ENCODE results near the gene PRR7.

GRCh38 chr5:177486256-177486655 is 39.6 kb downstream of the PRR7 start:
- TF ChIP-seq TAF1 (IDR thresholded peaks at IDR 0.05; ENCODE audit: borderline replicate concordance, low read depth, low read length): no peak
- TF ChIP-seq, protein P1, sequence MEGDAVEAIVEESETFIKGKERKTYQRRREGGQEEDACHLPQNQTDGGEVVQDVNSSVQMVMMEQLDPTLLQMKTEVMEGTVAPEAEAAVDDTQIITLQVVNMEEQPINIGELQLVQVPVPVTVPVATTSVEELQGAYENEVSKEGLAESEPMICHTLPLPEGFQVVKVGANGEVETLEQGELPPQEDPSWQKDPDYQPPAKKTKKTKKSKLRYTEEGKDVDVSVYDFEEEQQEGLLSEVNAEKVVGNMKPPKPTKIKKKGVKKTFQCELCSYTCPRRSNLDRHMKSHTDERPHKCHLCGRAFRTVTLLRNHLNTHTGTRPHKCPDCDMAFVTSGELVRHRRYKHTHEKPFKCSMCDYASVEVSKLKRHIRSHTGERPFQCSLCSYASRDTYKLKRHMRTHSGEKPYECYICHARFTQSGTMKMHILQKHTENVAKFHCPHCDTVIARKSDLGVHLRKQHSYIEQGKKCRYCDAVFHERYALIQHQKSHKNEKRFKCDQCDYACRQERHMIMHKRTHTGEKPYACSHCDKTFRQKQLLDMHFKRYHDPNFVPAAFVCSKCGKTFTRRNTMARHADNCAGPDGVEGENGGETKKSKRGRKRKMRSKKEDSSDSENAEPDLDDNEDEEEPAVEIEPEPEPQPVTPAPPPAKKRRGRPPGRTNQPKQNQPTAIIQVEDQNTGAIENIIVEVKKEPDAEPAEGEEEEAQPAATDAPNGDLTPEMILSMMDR (IDR thresholded peaks at IDR 0.05): no peak
- no peak for TF ChIP-seq RAD21 (IDR thresholded peaks at IDR 0.05; ENCODE audit: low read length)
- TF ChIP-seq POLR2AphosphoS5 (IDR thresholded peaks at IDR 0.05; ENCODE audit: low read depth, low read length): peak; percentile 29; the same call in 1 of the 2 replicates
- no peak for TF ChIP-seq PBX3 (IDR thresholded peaks at IDR 0.05)
- no peak for TF ChIP-seq FOXM1 (IDR thresholded peaks at IDR 0.05; ENCODE audit: low read depth)
- TF ChIP-seq USF1 (IDR thresholded peaks at IDR 0.05; ENCODE audit: borderline replicate concordance, low read depth): no peak
- TF ChIP-seq RXRA (IDR thresholded peaks at IDR 0.05; ENCODE audit: borderline replicate concordance, low read depth): no peak
- TF ChIP-seq, protein P2, sequence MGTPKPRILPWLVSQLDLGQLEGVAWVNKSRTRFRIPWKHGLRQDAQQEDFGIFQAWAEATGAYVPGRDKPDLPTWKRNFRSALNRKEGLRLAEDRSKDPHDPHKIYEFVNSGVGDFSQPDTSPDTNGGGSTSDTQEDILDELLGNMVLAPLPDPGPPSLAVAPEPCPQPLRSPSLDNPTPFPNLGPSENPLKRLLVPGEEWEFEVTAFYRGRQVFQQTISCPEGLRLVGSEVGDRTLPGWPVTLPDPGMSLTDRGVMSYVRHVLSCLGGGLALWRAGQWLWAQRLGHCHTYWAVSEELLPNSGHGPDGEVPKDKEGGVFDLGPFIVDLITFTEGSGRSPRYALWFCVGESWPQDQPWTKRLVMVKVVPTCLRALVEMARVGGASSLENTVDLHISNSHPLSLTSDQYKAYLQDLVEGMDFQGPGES (IDR thresholded peaks at IDR 0.05; ENCODE audit: low read depth, low read length): no peak
- TF ChIP-seq SIN3A (IDR thresholded peaks at IDR 0.05; ENCODE audit: borderline replicate concordance, low read depth, low read length): no peak

Measured in SK-N-SH (cell line).